Left ventricle myocardium inferior (tissue), 1 donor: ENCODE data around the gene KRT72. TPM values are rescaled to one million over a fixed set of nuclear protein-coding genes. Genes with fewer than 3 reads are reported as not detected.

Experiments used
- DNase-seq: peaks from one replicate; pipeline ENCODE4 v3.0.0-alpha.2; 2020
- H3K27ac ChIP-seq: fragments of 200-600 bp; replicated peaks from 2 replicates; pipeline ENCODE4 v1.8.0; 2021
- H3K27me3 ChIP-seq: fragments of 200-600 bp; 2 replicates; pipeline ENCODE4 v1.8.0; 2021; ENCODE audit warnings: low read depth
- H3K36me3 ChIP-seq: fragments of 200-600 bp; 2 replicates; pipeline ENCODE4 v1.8.0; 2021
- H3K4me1 ChIP-seq: fragments of 200-600 bp; 2 replicates; pipeline ENCODE4 v1.8.0; 2021
- H3K4me3 ChIP-seq: fragments of 200-600 bp; 2 replicates; pipeline ENCODE4 v1.8.0; 2021; ENCODE audit warnings: mild to moderate bottlenecking, moderate library complexity
- H3K9me3 ChIP-seq: fragments of 200-600 bp; replicated peaks from 2 replicates; pipeline ENCODE4 v1.8.0; 2021
- CTCF ChIP-seq: fragments of 200-600 bp; IDR thresholded peaks from 2 replicates; pipeline ENCODE4 v1.8.0; 2021; ENCODE audit warnings: antibody characterized with exemption, mild to moderate bottlenecking, borderline replicate concordance
- intact Hi-C: fragments of 100-400 bp; cut with micrococcal nuclease; formaldehyde crosslinking; loops from one replicate; pipeline ENCODE4 v1.11.0; 2022
- total RNA-seq: library from RNA; stranded (reverse); fragmentation: NEBNext Ultra II Directional; extraction: Animal tissue kit (Norgen Biotek cat#: 25700); gene quantifications from one replicate; pipeline ENCODE4 v1.2.1, GENCODE V29; 2021
- donor health status: DM: no; HTN: yes; CAD: no; lungs with severe emphysema.

The KRT72 gene
- total RNA-seq, 1 donor from 2014 or later: not detected

- no peaks in the 10 kb centered on the region for H3K4me1 ChIP-seq
- no peak overlapping the region for H3K27ac ChIP-seq
- intact Hi-C loops: no loop called here
- H3K4me3 ChIP-seq: no peak overlapping the region
- no peak for TF ChIP-seq CTCF
- no peak for DNase-seq
- H3K9me3 ChIP-seq: no peaks in the 10 kb centered on the region
- H3K36me3 ChIP-seq: no peaks in the 10 kb centered on the region
- H3K27me3 ChIP-seq: peaks cover 88% of the 10 kb centered on the region
Measured at GRCh38 chr12:52611080-52611468, 9.8 kb upstream of the KRT72 start.

DNA sequence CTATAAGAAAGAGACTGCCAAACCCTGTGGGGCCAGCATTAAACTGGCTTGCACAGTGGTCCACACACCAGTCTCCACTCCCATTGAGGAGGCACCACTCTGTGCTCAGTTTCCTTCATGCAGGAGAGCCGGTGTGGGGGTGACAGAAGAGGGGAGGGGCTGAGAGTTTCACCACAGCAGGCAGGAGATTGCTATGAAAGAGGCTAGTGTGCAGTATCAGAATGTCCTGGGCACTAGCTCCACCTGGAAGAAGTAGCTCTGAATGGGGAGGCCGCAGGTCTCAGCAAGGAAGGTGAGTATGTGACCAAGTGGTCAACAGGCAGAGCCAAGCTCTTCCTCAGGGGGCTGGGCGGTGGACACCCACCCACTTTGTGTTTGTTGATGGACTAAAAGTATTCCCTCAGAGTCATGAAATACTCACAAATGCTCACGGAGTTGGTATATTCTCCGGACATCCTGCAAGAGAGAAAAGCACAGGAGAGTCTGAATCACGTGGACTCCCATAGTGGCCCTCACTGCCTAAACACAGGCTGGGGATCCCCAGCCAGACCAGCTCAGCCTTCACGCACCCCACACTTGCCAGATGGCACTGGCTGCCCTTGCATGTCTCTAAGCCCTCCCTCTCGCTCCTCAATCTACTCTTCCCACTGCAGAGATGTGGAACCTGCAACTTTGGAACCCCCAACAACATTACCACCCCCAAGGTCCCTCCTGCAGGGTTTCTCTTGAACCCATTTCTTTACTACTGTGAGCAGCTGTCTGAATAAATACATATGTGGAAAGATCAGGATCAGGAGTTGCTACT is 7.8 kb upstream of the KRT72 start:
- Histone ChIP-seq H3K9me3 (no peaks in the 10 kb centered on the region), H3K27me3 (peaks cover 98% of the 10 kb centered on the region), H3K4me3 (no peak overlapping the region), H3K27ac (no peak overlapping the region), H3K4me1 (no peaks in the 10 kb centered on the region), H3K36me3 (no peaks in the 10 kb centered on the region)
- intact Hi-C loops: no loop called here
- DNase-seq: no peak
- no peak for TF ChIP-seq CTCF

- peaks cover 99% of the 10 kb centered on the region for H3K27me3 ChIP-seq
Measured at GRCh38 chr12:52608161-52608560, 6.9 kb upstream of the KRT72 start.

DNA sequence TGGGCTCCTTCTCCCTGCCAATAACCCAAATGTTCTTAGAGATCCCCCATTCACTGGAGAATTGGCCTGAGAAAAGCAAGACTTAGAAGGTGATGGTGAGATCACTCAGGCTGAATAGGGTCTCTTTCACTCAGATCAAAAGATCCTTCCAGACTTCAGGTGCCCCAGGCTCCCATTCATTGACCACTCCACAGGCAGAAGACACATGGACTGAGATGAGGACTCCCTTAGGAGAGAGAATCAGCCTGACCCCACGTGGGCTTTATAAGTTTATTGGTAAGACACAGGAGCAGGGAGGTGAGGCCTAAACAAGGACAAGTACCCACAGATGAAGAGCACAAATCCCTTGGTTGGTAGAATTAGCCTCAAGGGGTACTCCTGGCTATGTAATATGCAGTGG is 6.1 kb upstream of the KRT72 start:
- intact Hi-C loops: no loop called here
- Histone ChIP-seq H3K9me3 (no peaks in the 10 kb centered on the region), H3K4me1 (no peaks in the 10 kb centered on the region), H3K27me3 (peaks cover 99% of the 10 kb centered on the region), H3K4me3 (no peak overlapping the region), H3K36me3 (no peaks in the 10 kb centered on the region), H3K27ac (no peak overlapping the region)
- no peak for TF ChIP-seq CTCF
- no peak for DNase-seq

More at GRCh38 chr12:52608161-52608560, 6.9 kb upstream of the KRT72 start:
- no peak for TF ChIP-seq CTCF
- intact Hi-C loops: no loop called here
- Histone ChIP-seq H3K4me3 (no peak overlapping the region), H3K36me3 (no peaks in the 10 kb centered on the region), H3K4me1 (no peaks in the 10 kb centered on the region), H3K27ac (no peak overlapping the region), H3K9me3 (no peaks in the 10 kb centered on the region)
- DNase-seq: no peak

- DNase-seq: no peak
- intact Hi-C loops: no loop called here
- peaks cover 99% of the 10 kb centered on the region for H3K27me3 ChIP-seq
- H3K4me1 ChIP-seq: no peaks in the 10 kb centered on the region
- no peaks in the 10 kb centered on the region for H3K36me3 ChIP-seq
- H3K27ac ChIP-seq: no peak overlapping the region
- H3K4me3 ChIP-seq: no peak overlapping the region
- no peak for TF ChIP-seq CTCF
- no peaks in the 10 kb centered on the region for H3K9me3 ChIP-seq
Measured at GRCh38 chr12:52606581-52607218, 5.4 kb upstream of the KRT72 start.
